Endothelial cell of umbilical vein (primary cell): ENCODE results near the gene ZNF438. TPM values are rescaled to one million over a fixed set of nuclear protein-coding genes. Genes with fewer than 3 reads are reported as not detected.
A peak's percentile ranks its signal among the peaks of the same experiment; 100 is the strongest.

Experiments
- BruUV-seq: library from RNA; stranded (reverse); fragments of 400-500 nt; replicated peaks from 2 replicates; lab custom pipeline; 2021; lab: Mats Ljungman, UMichigan
- CTCF ChIA-PET: fragments of 300-600, 350-600 bp; sonication (Branson Sonifier 250); formaldehyde crosslinking; loops from one replicate; lab custom pipeline; 2021; ENCODE audit warnings: antibody characterized with exemption, inconsistent platforms; lab: Charles Lee
- POLR2A ChIA-PET: fragments of 300-600, 350-600 bp; sonication (Branson Sonifier 250); formaldehyde crosslinking; loops from one replicate; lab custom pipeline; 2021; ENCODE audit warnings: antibody characterized with exemption, inconsistent platforms; lab: Charles Lee
- DNase-seq: peaks from one replicate; pipeline ENCODE4 v3.0.0-alpha.2; 2011; ENCODE audit warnings: low read depth, low spot score
- FAIRE-seq: peaks from 2 replicates; lab custom pipeline; 2011; peaks lifted over from hg19 to GRCh38; lab: Jason Lieb, UNC
- H2AFZ ChIP-seq: 2 replicates; pipeline ENCODE4 v1.6.0; 2012; ENCODE audit warnings: low read depth, low read length, control low read depth, inconsistent platforms
- H3K27ac ChIP-seq: 2 replicates; pipeline ENCODE4 v1.5.1; 2011; ENCODE audit warnings: low read depth, mild to moderate bottlenecking, control low read depth, low read length, moderate library complexity; ENCODE audit not compliant: insufficient read depth
- H3K27me3 ChIP-seq, 2 experiments: 2 replicates each; pipeline versions ENCODE4 v1.6.0 to v1.6.1; 2011; ENCODE audit warnings: low read length in 2 of 2, mixed read lengths in 1 of 2; ENCODE audit not compliant: control insufficient read depth in 2 of 2, insufficient read depth in 2 of 2
- H3K36me3 ChIP-seq, 2 experiments: 2 replicates in 1 of 2; 3 replicates in 1 of 2; pipeline ENCODE4 v1.5.1; 2011; ENCODE audit warnings: low read length in 2 of 2, mild to moderate bottlenecking in 1 of 2, moderate library complexity in 1 of 2; ENCODE audit not compliant: control insufficient read depth in 2 of 2, insufficient read depth in 2 of 2; ENCODE audit errors: extremely low read depth in 1 of 2
- H3K4me1 ChIP-seq: 3 replicates; pipeline ENCODE4 v1.5.1; 2011; ENCODE audit warnings: mild to moderate bottlenecking, low read length; ENCODE audit not compliant: control insufficient read depth, insufficient read depth; ENCODE audit errors: extremely low read depth
- H3K4me2 ChIP-seq: 2 replicates; pipeline ENCODE4 v1.6.1; 2011; ENCODE audit warnings: low read length, control low read depth, mixed read lengths; ENCODE audit not compliant: insufficient read depth
- H3K4me3 ChIP-seq, 3 experiments: fragments of 200-600 bp in 1 of 3; sonication (generic), shearing (Covaris generic) in 1 of 3; replicated peaks in 1 of 3; 2 replicates each; pipeline ENCODE4 v1.5.1; 2011 to 2016; ENCODE audit warnings: control low read depth in 3 of 3, low read length in 3 of 3, mild to moderate bottlenecking in 2 of 3, inconsistent platforms in 1 of 3, low read depth in 1 of 3, moderate library complexity in 1 of 3; ENCODE audit not compliant: insufficient read depth in 1 of 3
- H3K79me2 ChIP-seq: 2 replicates; pipeline ENCODE4 v1.6.0; 2012; ENCODE audit warnings: low read length, inconsistent platforms; ENCODE audit not compliant: control insufficient read depth, insufficient read depth
- H3K9ac ChIP-seq: replicated peaks from 2 replicates; pipeline ENCODE3; 2011; ENCODE audit warnings: low read length, control low read depth; ENCODE audit not compliant: insufficient read depth; ENCODE audit errors: extremely low read depth
- H3K9me1 ChIP-seq: replicated peaks from 3 replicates; pipeline ENCODE4 v1.6.0; 2011; ENCODE audit warnings: mild to moderate bottlenecking, low read length; ENCODE audit not compliant: control insufficient read depth, insufficient read depth; ENCODE audit errors: extremely low read depth
- H3K9me3 ChIP-seq: replicated peaks from 2 replicates; pipeline ENCODE4 v1.5.1; 2012; ENCODE audit warnings: low read length, inconsistent platforms; ENCODE audit not compliant: control insufficient read depth, insufficient read depth
- H4K20me1 ChIP-seq: replicated peaks from 2 replicates; pipeline ENCODE3; 2011; ENCODE audit warnings: mild to moderate bottlenecking, low read length; ENCODE audit not compliant: control insufficient read depth, insufficient read depth; ENCODE audit errors: extremely low read depth
- EZH2 ChIP-seq: IDR thresholded peaks from 2 replicates; pipeline ENCODE4 v1.6.1; 2012; ENCODE audit warnings: borderline replicate concordance, low read depth, mild to moderate bottlenecking, moderate library complexity, low read length, inconsistent platforms; ENCODE audit not compliant: severe bottlenecking
- FOS ChIP-seq: IDR thresholded peaks from 2 replicates; pipeline ENCODE4 v1.6.1; 2011; ENCODE audit warnings: mild to moderate bottlenecking, low read length, moderate library complexity, borderline replicate concordance; ENCODE audit not compliant: insufficient read depth
- GATA2 ChIP-seq: IDR thresholded peaks from 2 replicates; pipeline ENCODE4 v1.7.0; 2011; ENCODE audit warnings: low read depth, mild to moderate bottlenecking, moderate library complexity, mixed read lengths, low read length; ENCODE audit not compliant: insufficient read length, insufficient read depth
- JUN ChIP-seq: IDR thresholded peaks from 2 replicates; pipeline ENCODE4 v1.6.1; 2011; ENCODE audit warnings: borderline replicate concordance, low read depth; ENCODE audit not compliant: insufficient read length, insufficient read depth
- MYC ChIP-seq: IDR thresholded peaks from one replicate; pipeline ENCODE4 v1.6.1; 2011; ENCODE audit warnings: mild to moderate bottlenecking, low read depth, low read length
- POLR2A ChIP-seq: IDR thresholded peaks from 2 replicates; pipeline ENCODE4 v1.6.1; 2012; ENCODE audit warnings: low read depth, mild to moderate bottlenecking, control low read depth, low read length
- POLR2AphosphoS5 ChIP-seq: IDR thresholded peaks from 2 replicates; pipeline ENCODE4 v1.6.1; 2012; ENCODE audit warnings: low read depth, mild to moderate bottlenecking, control low read depth, low read length, moderate library complexity; ENCODE audit not compliant: insufficient read depth
- dilution Hi-C: fragments of 300-500 bp; cut with MboI; formaldehyde crosslinking; loops from one replicate; pipeline ENCODE4 v1.15.0; 2019; ENCODE audit warnings: low sequenced_read_pairs; ENCODE audit not compliant: extremely low pct_ligation_motif_present
- intact Hi-C: fragments of 100-400 bp; cut with micrococcal nuclease; formaldehyde crosslinking; loops from one replicate; pipeline ENCODE4 v1.10.0; 2022
- polyA plus RNA-seq, 4 experiments: library from polyadenylated mRNA; depleted of rRNA in 3 of 4; stranded (reverse) in 3 of 4; unstranded in 1 of 4; fragments of >200 nt; gene quantifications; 2 replicates each; pipeline versions ENCODE4 v1.2.1 to v1.2.3, GENCODE V29; 2011 to 2012; ENCODE audit warnings: missing spikeins in 1 of 4
- total RNA-seq: library from RNA; stranded (reverse); gene quantifications from 2 replicates; pipeline ENCODE4 v1.2.3, GENCODE V29; 2021
- TF ChIP-seq, protein P1 (sequence below), 2 donors: IDR thresholded peaks; 1 replicate in 1 of 2; 2 replicates in 1 of 2; pipeline ENCODE4 v1.5.1; 2011; ENCODE audit warnings: low read length in 2 of 2, mild to moderate bottlenecking in 2 of 2, moderate library complexity in 2 of 2, control low read depth in 1 of 2, inconsistent platforms in 1 of 2, low read depth in 1 of 2; ENCODE audit not compliant: insufficient read depth in 1 of 2; ENCODE audit errors: extremely low read depth in 1 of 2
- TF ChIP-seq, protein P2 (sequence below): IDR thresholded peaks from 2 replicates; pipeline ENCODE4 v1.6.1; 2011; ENCODE audit not compliant: insufficient read depth, insufficient read length

ZNF438 gene
- total and polyA plus RNA-seq, 2 donors (not counting 3 experiments of a cell fraction or from before 2014, with no cell fraction given), result 7.2 to 15.1 TPM

DNA sequence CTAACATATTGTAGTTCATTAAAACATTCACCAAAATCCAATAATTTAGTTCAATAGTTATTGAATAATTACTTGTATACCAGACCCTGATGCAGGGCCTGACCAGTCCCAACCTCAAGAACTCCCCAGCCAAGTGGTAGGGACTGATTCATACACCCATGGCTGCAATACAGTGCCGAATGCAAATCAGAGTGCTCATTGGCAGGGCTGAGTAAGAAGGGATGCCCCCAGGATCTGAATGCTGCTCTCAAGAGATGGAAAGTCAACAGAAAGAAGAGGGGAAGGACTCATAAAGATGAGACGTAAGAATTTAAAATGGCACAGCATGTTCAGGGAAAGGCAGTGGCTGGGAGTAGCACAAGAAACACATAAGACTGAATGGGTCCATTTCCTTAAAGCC, 29.9 kb downstream of the ZNF438 start:
- peak overlapping the region; percentile 36 for H3K27ac ChIP-seq
- dilution Hi-C loops (no loop called here), intact Hi-C loops (loop anchor here (5.0 to 10.0 kb wide), 2 partner anchors 51 to 133 kb away; no protein-coding TSS in a partner anchor)
- ChIA-PET CTCF (no interaction called here), POLR2A (no interaction called here)
- H2AFZ ChIP-seq, result peak overlapping the region; percentile 31
- no peaks in the 10 kb centered on the region for H3K36me3 ChIP-seq
- FAIRE-seq, result no peak
- TF ChIP-seq, protein P1, sequence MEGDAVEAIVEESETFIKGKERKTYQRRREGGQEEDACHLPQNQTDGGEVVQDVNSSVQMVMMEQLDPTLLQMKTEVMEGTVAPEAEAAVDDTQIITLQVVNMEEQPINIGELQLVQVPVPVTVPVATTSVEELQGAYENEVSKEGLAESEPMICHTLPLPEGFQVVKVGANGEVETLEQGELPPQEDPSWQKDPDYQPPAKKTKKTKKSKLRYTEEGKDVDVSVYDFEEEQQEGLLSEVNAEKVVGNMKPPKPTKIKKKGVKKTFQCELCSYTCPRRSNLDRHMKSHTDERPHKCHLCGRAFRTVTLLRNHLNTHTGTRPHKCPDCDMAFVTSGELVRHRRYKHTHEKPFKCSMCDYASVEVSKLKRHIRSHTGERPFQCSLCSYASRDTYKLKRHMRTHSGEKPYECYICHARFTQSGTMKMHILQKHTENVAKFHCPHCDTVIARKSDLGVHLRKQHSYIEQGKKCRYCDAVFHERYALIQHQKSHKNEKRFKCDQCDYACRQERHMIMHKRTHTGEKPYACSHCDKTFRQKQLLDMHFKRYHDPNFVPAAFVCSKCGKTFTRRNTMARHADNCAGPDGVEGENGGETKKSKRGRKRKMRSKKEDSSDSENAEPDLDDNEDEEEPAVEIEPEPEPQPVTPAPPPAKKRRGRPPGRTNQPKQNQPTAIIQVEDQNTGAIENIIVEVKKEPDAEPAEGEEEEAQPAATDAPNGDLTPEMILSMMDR (IDR thresholded peaks at IDR 0.05; ENCODE audit: extremely low read depth in 1 of 2, insufficient read depth in 1 of 2, low read depth in 1 of 2, low read length in 2 of 2), result no peak
- no peak for TF ChIP-seq GATA2
- no peak for TF ChIP-seq JUN
- no peak for TF ChIP-seq FOS
- TF ChIP-seq, protein P2, sequence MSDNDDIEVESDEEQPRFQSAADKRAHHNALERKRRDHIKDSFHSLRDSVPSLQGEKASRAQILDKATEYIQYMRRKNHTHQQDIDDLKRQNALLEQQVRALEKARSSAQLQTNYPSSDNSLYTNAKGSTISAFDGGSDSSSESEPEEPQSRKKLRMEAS, result no peak
- TF ChIP-seq POLR2A, result no peak
- TF ChIP-seq EZH2, result no peak
- TF ChIP-seq POLR2AphosphoS5, result no peak
- TF ChIP-seq MYC, result no peak
- H3K9ac ChIP-seq, result no peak overlapping the region
- H3K79me2 ChIP-seq, result peaks cover 14% of the 10 kb centered on the region
- H3K4me1 ChIP-seq, result peaks cover 84% of the 10 kb centered on the region
- H4K20me1 ChIP-seq, result no peaks in the 10 kb centered on the region
- H3K4me2 ChIP-seq, result no peak overlapping the region
- no peaks in the 10 kb centered on the region for H3K27me3 ChIP-seq
- DNase-seq, result no peak
- no peaks in the 10 kb centered on the region for H3K9me1 ChIP-seq
- H3K9me3 ChIP-seq, result no peaks in the 10 kb centered on the region
- H3K4me3 ChIP-seq, result no peak overlapping the region
- no TSS peak for BruUV-seq
